ENCODE data around the gene ELAVL2.

The ELAVL2 gene

DNA sequence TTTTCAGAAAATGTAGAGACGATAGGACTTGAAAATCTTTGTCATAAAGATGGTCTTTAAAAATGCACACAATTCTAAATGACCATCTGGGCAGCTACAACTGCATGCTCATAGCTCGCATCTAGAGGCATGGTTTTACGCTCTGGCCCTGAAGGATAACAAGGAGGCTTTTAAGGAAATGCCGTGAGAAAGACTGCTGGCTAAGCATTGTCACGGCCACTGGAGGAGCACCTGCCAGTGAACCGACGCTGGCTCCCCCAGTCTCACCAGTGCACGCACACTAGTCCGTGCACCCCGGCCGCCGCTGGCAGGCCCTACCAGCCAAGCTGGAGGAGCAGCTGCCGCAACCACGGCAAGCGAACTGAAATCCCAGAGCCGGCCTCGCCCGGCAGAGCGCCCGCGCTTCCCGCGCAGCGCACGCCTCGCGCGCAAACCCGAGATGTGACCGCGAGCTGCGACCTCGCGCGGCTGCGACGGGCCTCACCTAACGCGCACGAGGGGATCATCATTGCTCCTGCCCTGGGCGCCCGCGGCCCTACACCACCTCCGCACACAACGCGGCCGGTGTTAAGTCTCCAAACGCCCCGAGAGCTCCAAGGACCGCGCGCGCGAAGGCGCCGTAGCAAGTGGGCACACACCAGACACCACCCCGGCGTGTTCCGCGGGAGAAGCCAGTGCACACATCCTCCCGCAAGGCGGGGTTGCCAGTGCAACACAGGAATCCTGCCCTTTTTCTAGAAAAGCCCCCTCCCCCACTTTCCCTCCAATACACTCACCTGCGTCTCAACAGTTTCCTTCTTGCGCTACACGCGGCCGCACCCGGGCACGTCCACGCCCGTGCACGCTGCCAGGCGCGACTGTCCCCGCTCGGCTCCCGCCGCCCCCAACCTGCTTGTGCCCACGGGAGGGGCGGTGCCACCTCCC, 5.3 kb downstream of the ELAVL2 start:
- TF ChIP-seq EZH2phosphoT487 (IDR thresholded peaks at IDR 0.05; ENCODE audit: low read length) (no peak), EZH2 (optimal IDR thresholded peaks at IDR 0.05; ENCODE audit: low read depth, low read length) (no peak)
- TF ChIP-seq, protein P1, sequence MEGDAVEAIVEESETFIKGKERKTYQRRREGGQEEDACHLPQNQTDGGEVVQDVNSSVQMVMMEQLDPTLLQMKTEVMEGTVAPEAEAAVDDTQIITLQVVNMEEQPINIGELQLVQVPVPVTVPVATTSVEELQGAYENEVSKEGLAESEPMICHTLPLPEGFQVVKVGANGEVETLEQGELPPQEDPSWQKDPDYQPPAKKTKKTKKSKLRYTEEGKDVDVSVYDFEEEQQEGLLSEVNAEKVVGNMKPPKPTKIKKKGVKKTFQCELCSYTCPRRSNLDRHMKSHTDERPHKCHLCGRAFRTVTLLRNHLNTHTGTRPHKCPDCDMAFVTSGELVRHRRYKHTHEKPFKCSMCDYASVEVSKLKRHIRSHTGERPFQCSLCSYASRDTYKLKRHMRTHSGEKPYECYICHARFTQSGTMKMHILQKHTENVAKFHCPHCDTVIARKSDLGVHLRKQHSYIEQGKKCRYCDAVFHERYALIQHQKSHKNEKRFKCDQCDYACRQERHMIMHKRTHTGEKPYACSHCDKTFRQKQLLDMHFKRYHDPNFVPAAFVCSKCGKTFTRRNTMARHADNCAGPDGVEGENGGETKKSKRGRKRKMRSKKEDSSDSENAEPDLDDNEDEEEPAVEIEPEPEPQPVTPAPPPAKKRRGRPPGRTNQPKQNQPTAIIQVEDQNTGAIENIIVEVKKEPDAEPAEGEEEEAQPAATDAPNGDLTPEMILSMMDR (IDR thresholded peaks at IDR 0.05; ENCODE audit: low read length) = no peak
- Histone ChIP-seq H3K4me1 (ENCODE audit: low read length) (no peaks in the 10 kb centered on the region), H2AFZ (ENCODE audit: low read length) (no peak overlapping the region), H3F3A (ENCODE audit: insufficient read depth, low read length) (no peaks in the 10 kb centered on the region), H3K9me2 (replicated peaks; ENCODE audit: insufficient read depth, low read length) (no peaks in the 10 kb centered on the region), H3K36me3 (replicated peaks; ENCODE audit: insufficient read depth, low read length) (no peaks in the 10 kb centered on the region), H3K9ac (ENCODE audit: low read length) (no peak overlapping the region), H3K9me3 (replicated peaks; ENCODE audit: insufficient read depth, low read length) (no peaks in the 10 kb centered on the region), H3K4me2 (ENCODE audit: low read depth, low read length) (no peak overlapping the region), H3K79me2 (ENCODE audit: low read length) (no peaks in the 10 kb centered on the region), H3K27ac (ENCODE audit: low read length) (no peak overlapping the region), H4K20me1 (ENCODE audit: insufficient read depth, low read length) (no peaks in the 10 kb centered on the region), H3K4me3 (ENCODE audit: low read length) (no peak overlapping the region), H3K27me3 (replicated peaks; ENCODE audit: insufficient read depth, low read length) (no peaks in the 10 kb centered on the region)
- DNase-seq = no peak

DNA sequence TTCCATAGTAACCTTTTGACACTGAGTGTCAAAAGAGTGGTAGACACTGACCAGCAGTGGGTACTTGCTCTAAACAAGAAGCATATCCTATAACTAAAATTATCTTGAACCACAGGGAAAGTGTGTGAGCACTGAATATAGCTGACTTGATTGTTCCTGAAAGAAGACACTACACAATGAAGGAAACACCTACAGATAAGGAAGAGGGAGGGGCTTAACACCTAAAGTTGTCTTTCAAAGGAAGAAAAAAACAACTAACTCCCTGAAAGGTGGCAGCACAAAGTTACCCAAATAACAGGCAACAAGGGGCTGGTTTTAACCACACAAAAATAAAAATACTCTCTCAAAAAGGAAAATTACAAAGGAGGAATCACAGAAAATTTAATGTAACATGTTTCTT, 6.6 kb downstream of the ELAVL2 start:
- Histone ChIP-seq H3K9me2 (replicated peaks; ENCODE audit: insufficient read depth, low read length) (no peaks in the 10 kb centered on the region), H4K20me1 (ENCODE audit: insufficient read depth, low read length) (no peaks in the 10 kb centered on the region), H3K36me3 (replicated peaks; ENCODE audit: insufficient read depth, low read length) (no peaks in the 10 kb centered on the region), H3K4me2 (ENCODE audit: low read depth, low read length) (no peak overlapping the region), H3K9ac (ENCODE audit: low read length) (no peak overlapping the region), H3K27me3 (replicated peaks; ENCODE audit: insufficient read depth, low read length) (no peaks in the 10 kb centered on the region), H3K79me2 (ENCODE audit: low read length) (no peaks in the 10 kb centered on the region), H3K9me3 (replicated peaks; ENCODE audit: insufficient read depth, low read length) (no peaks in the 10 kb centered on the region), H3F3A (ENCODE audit: insufficient read depth, low read length) (no peaks in the 10 kb centered on the region), H2AFZ (ENCODE audit: low read length) (no peak overlapping the region), H3K4me3 (ENCODE audit: low read length) (no peak overlapping the region), H3K4me1 (ENCODE audit: low read length) (no peaks in the 10 kb centered on the region), H3K27ac (ENCODE audit: low read length) (no peak overlapping the region)
- TF ChIP-seq, protein P1 (IDR thresholded peaks at IDR 0.05; ENCODE audit: low read length) = no peak
- no peak for DNase-seq

DNA sequence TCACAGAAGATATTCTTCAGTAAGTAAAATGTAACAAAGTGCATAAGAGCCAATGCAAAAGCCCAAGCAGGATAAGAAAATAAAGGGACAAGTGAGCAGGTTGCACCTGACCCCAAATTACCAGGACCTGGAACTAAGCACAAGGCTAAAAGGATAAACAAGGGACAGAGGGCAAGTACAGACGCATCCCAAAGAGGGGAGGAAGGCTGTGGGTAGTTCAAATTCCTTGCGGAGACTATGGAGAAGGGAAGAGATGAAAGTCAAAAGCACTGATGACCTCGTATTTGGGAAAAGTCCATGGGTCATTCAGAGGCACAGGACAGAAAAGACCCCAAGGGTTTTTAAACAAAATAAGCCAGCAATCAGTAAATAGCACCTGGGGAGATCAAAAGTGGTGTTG, 11.8 kb downstream of the ELAVL2 start:
- Histone ChIP-seq H3K4me2 (ENCODE audit: low read depth, low read length) (no peak overlapping the region), H3K36me3 (replicated peaks; ENCODE audit: insufficient read depth, low read length) (no peaks in the 10 kb centered on the region), H2AFZ (ENCODE audit: low read length) (no peak overlapping the region), H3K9me3 (replicated peaks; ENCODE audit: insufficient read depth, low read length) (no peaks in the 10 kb centered on the region), H3K9ac (ENCODE audit: low read length) (no peak overlapping the region), H4K20me1 (ENCODE audit: insufficient read depth, low read length) (no peaks in the 10 kb centered on the region), H3K9me2 (replicated peaks; ENCODE audit: insufficient read depth, low read length) (no peaks in the 10 kb centered on the region), H3F3A (ENCODE audit: insufficient read depth, low read length) (no peaks in the 10 kb centered on the region), H3K4me1 (ENCODE audit: low read length) (no peaks in the 10 kb centered on the region), H3K27ac (ENCODE audit: low read length) (no peak overlapping the region), H3K4me3 (ENCODE audit: low read length) (no peak overlapping the region), H3K79me2 (ENCODE audit: low read length) (no peaks in the 10 kb centered on the region), H3K27me3 (replicated peaks; ENCODE audit: insufficient read depth, low read length) (no peaks in the 10 kb centered on the region)
- DNase-seq = no peak
- TF ChIP-seq, protein P1 (IDR thresholded peaks at IDR 0.05; ENCODE audit: low read length) = no peak
- TF ChIP-seq EZH2phosphoT487 (IDR thresholded peaks at IDR 0.05; ENCODE audit: low read length) (no peak), EZH2 (optimal IDR thresholded peaks at IDR 0.05; ENCODE audit: low read depth, low read length) (no peak)
